GM20000 (cell line): ENCODE data around the gene LMBR1.
"Not testable (repeated sequence)": the region's sequence is repeated elsewhere in the genome, so short reads cannot be mapped to it uniquely, and the experiment has no call there.

ENCODE experiments used
- DNase-seq: peaks from one replicate; pipeline ENCODE4 v3.0.0; 2012; ENCODE audit warnings: low spot score
- CTCF ChIP-seq: IDR thresholded peaks from 2 replicates; pipeline ENCODE4 v1.5.1; 2012; ENCODE audit warnings: mild to moderate bottlenecking, control low read depth; ENCODE audit errors: extremely low read depth, missing control alignments

LMBR1 gene

DNA sequence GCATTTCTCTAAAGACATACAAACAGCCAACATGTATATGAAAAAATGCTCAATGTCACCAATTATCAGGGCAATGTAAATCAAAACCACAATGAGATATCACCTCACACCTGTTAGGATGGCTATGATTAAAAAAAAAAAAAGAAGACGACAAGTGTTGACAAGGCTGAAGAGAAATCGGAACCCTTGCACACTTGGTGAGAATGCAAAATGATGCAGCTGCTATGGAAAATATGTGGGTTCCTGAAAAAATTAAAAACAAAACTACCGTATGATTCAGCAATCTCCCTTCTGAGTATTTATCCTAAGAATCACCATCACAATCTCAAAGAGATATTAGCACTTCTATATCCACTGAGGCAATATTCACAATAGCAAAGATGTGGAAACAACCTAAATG lies 11.3 kb downstream of the LMBR1 start:
- TF ChIP-seq CTCF: no peak
- no peak for DNase-seq

DNA sequence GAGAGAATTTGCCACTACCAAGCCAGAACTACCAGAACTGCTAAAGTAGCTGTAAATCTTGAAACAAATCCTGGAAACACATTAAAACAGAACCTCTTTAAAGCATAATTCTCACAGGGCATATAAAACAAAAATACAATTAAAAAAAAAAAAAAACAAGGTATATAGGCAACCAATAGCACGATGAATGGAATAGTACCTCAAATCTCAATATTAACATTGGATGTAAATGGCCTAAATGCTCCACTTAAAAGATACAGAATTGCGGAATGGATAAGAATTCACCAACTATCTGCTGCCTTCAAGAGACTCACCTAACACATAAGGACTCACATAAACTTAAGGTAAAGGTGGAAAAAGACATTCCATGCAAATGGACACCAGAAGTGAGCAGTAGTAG lies 17.2 kb downstream of the LMBR1 start:
- no peak for DNase-seq
- no peak for TF ChIP-seq CTCF

GRCh38 chr7:156868363-156868762 lies 24.6 kb downstream of the LMBR1 start:
- DNase-seq: not testable (repeated sequence)

DNA sequence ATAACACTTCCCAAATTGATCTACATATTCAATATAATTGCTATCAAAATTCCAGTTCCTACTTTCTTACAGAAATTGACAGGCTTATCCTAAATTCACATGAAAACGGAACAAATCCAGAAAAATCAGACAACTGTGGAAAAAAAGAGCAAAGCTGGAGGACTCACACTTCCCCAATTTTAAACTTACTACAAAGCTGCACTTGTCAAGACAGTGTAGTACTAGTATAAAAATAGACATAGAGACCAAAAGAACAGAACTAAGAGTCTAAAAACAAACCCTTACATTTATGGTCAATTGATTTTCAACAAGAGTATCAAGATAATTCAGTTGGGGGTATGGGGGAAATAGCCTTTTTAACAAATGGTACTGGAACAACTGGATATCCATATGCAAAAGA lies 27.5 kb downstream of the LMBR1 start:
- DNase-seq: no peak
- no peak for TF ChIP-seq CTCF

DNA sequence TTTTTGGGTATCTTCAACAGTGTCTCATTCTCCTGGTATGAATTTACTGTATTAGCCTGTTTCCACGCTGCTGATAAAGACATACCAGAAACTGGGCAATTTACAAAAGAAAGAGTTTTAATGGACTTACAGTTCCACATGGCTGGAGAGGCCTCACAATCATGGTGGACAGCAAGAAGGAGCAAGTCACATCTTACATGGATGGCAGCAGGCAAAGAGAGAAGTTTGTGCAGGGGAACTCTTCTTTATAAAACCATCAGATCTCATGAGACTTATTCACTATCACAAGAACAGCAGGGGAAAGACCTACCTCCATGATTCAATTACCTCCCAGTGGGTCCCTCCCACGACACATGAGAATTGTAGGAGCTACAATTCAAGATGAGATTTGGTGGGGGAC lies 31.0 kb downstream of the LMBR1 start:
- DNase-seq: not testable (repeated sequence)

- no peak for DNase-seq
- TF ChIP-seq CTCF: no peak
Measured at GRCh38 chr7:156861212-156861611, 31.8 kb downstream of the LMBR1 start.

GRCh38 chr7:156860099-156860498 lies 32.9 kb downstream of the LMBR1 start:
- DNase-seq: not testable (repeated sequence)

- no peak for DNase-seq
- TF ChIP-seq CTCF: no peak
Measured at GRCh38 chr7:156858523-156858922, 34.5 kb downstream of the LMBR1 start.

DNA sequence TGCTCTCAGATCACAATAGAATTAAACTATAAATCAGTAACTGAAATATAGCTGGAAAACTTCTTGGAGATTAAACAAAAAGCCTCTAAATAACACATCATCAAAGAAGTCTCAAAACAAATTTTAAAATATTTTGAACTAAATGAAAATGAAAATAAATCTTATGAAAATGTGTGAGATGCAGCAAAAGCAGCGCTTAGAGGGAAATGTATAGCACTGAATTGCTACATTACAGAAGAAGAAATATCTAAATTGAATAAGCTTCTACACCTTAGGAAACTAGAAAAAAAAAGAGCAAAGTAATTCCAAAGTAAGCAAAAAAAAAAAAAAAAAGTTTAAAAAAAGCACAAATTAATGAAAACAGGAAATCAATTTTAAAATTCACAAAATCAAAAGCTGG lies 35.2 kb downstream of the LMBR1 start:
- DNase-seq: no peak
- TF ChIP-seq CTCF: no peak
